Fibroblast of villous mesenchyme (primary cell): ENCODE data around the gene PLCD4. TPM values are rescaled to one million over a fixed set of nuclear protein-coding genes. Genes with fewer than 3 reads are reported as not detected.

ENCODE experiments used
- DNase-seq: peaks from one replicate; pipeline ENCODE4 v3.0.0-alpha.2; 2010; ENCODE audit warnings: low read depth
- H3K4me3 ChIP-seq: 2 replicates; pipeline ENCODE4 v1.5.1; 2011; ENCODE audit warnings: low read depth, mild to moderate bottlenecking, low read length
- CTCF ChIP-seq: IDR thresholded peaks from 2 replicates; pipeline ENCODE4 v1.5.1; 2012; ENCODE audit warnings: low read depth, mild to moderate bottlenecking, low read length; ENCODE audit not compliant: insufficient read depth
- total RNA-seq: library from RNA; depleted of rRNA; stranded (reverse); fragments of >200 nt; gene quantifications from 2 replicates; pipeline ENCODE4 v1.2.3, GENCODE V29; 2012

The PLCD4 gene
- total RNA-seq, 1 donor: 2.2 TPM

DNA sequence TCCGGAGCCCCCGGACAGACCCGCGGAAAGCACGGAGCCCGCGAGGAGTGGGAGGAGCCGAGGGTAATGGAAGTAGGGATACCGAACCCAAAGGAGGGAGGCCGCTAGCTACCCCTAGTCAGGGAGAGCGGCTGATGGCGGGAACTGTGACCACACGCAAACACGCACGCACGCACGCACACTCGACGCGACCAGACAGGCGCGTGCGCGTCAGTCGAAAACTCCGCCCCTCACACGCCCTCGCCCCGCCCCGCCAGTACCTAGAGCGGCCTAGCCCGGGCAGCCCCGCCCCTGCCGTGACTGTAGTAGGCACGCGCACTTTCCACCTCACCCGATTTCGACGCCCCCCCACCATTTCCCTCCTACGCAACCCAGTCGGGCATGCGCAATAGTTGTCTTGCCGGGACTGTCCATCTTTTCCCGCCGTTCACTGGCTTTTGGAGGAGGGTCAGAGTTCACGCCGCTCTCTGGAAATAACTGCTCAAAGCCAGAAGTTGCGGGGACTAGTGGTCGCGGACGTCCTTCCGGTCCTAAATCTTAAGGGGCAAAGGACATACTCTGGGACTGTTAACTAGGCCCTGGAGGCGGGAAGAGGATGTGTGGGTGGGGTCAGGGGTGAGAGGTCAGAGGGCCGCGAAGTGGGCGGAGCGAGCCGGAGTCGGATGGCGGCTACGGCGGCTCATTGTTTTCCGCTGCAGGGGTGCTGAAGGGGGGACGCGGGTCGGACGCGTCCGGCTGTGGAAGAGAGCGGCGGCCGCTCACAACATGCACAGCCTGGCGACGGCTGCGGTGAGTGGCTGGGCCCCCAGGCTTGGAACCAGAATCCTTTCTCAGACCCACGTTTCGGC, 39.3 kb upstream of the PLCD4 start, which contains the start of the genes CNOT9 and USP37:
CNOT9 (plus strand) TSS at position 650 of the 848 bp plus-strand sequence; CDS start at position 766, 116 bp downstream.
USP37 (minus strand) TSS at position 162 of the 848 bp plus-strand sequence. CDS start 9,698 bp downstream, outside the sequence.
- TF ChIP-seq CTCF: no peak
- DNase-seq: peak; percentile 99
- peak within 1 kb of the TSS; percentile 95 for H3K4me3 ChIP-seq

DNA sequence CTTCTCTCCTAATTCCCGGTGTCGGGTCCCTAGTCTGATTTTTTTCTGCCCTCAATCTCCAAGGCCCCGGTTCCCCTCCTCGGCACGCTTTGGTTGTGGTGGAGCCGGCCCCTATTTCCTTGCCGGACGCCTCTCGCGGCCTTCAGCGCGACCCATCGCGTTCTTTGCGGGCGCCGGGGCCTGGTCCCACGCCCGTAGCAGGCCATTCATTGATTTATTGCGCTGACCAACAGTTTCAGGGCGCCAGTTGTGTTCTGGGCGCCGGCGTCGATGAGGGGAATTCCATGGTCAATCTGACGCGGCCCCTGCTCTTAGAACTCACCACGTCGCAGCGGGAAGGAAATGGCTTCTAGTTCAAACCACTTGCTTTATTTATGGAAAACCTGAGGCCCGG, 38.7 kb upstream of the PLCD4 start:
- peak overlapping the region; percentile 95 for H3K4me3 ChIP-seq
- TF ChIP-seq CTCF: no peak
- DNase-seq: peak; percentile 88

DNA sequence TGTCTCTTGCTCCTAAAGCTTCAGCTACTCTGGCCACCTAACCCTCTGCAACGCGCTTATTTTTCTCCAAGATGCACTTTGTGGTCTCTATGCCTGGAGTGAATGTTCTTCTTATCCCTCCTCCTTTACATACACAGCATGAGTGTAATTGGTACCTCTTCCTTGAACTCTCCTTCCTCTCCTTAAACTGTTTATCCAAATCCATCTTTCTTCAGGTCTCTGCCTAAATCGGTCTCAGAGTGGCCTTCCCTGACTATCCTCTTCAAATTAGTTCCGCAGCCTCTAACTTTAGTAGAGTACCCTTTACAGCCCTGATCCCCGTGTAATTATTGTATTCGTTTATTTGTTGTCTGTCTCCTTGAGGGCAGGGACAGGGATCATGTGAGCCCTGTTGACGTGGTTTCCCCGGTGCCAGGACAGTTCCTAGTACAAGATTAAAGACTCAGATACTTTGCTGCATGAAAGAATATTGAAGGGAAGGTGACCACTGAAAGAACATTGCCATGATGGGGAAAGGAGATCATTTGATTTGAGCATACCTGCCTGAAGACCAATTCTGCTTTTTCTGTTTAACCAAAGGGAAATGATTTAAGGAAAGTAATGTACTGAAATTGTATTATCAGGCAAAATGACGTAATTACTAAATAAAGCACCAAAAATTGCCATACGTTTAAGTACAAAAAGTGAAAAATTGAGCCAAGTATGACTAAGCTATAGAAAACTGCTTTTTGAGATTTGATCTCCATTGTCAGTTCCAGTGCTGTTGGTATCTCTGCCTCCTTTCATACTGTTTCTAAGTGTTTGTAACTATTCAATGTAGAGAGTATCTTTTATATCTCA, 37.8 kb upstream of the PLCD4 start:
- no peak for TF ChIP-seq CTCF
- DNase-seq: peak; percentile 86
- H3K4me3 ChIP-seq: peak overlapping the region; percentile 95

- H3K4me3 ChIP-seq: peak overlapping the region; percentile 95
- no peak for TF ChIP-seq CTCF
- DNase-seq: peak; percentile 43
Measured at GRCh38 chr2:218570850-218571249, 36.8 kb upstream of the PLCD4 start.

GRCh38 chr2:218576854-218577253, 30.8 kb upstream of the PLCD4 start:
- no peak for TF ChIP-seq CTCF
- no peak for DNase-seq
- H3K4me3 ChIP-seq: no peak overlapping the region

DNA sequence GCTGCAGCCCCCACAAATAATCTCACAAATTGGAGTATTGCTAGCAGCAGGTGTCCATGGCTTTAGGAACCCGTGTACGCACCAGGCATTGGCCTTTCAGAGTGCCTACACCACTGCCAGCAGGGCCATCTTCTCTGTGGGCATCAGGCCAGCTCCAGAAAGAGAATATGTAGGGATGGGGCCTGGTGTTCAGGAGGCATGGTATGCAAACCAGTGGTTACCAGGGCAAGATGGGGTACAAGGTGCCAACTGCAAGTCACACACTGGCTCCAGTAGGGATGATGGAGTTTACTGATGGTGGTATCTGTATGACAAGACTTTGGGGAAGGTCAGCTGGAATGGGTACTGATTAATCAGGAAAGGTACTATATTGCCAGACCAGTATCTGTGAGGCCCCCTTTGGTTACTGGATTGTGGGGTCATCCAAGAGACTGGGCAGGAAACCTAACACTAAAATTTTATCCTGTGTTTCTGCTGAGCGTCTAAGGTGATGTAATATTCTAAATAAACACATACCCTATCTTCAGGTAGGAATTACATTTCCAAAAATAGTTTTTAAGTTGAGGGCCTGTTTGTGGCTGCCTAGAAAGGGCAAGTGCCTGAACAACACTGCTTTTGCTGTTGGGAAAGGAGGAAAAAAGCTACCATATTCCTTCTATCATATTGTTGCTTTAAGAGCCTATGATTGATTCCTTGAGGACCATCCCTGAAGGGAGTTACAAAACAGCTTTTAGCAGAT, 30.0 kb upstream of the PLCD4 start:
- TF ChIP-seq CTCF: no peak
- no peak for DNase-seq
- no peak overlapping the region for H3K4me3 ChIP-seq
